HEK293 (cell line): Measurements from ENCODE around the gene CFAP46.

ENCODE experiments used
- CTCF ChIA-PET: fragments of 350-600 bp; formaldehyde crosslinking; extraction: SDS; loops from one replicate; lab custom pipeline; 2021; ENCODE audit warnings: antibody characterized with exemption; lab: Yijun Ruan, JAX
- POLR2A ChIA-PET: fragments of 300-600 bp; formaldehyde crosslinking; extraction: SDS; loops from one replicate; lab custom pipeline; 2020; ENCODE audit warnings: antibody characterized with exemption, inconsistent platforms; lab: Yijun Ruan, JAX
- H3K27ac ChIP-seq: fragments of 200-500 bp; sonication (Bioruptor generic); 2 replicates; pipeline ENCODE4 v1.5.1; 2014; ENCODE audit warnings: low read depth, low read length, control low read depth, inconsistent platforms; ENCODE audit errors: extremely low read depth
- H3K36me3 ChIP-seq, 2 experiments: fragments of 200-500 bp in 1 of 2; sonication (Bioruptor generic) in 1 of 2; 1 replicate in 1 of 2; 2 replicates in 1 of 2; pipeline ENCODE4 v1.5.1; 2014 to 2017; ENCODE audit warnings: inconsistent platforms in 2 of 2, low read length in 2 of 2; ENCODE audit not compliant: control insufficient read depth in 2 of 2, insufficient read depth in 1 of 2
- H3K4me1 ChIP-seq: fragments of 200-500 bp; sonication (Bioruptor generic); 2 replicates; pipeline ENCODE4 v1.5.1; 2014; ENCODE audit warnings: mild to moderate bottlenecking, low read length, inconsistent platforms; ENCODE audit not compliant: control insufficient read depth, insufficient read depth
- H3K4me3 ChIP-seq: 2 replicates; pipeline ENCODE4 v1.5.1; 2011; ENCODE audit warnings: low read depth, mild to moderate bottlenecking, control low read depth, low read length, moderate library complexity
- H3K9me3 ChIP-seq: fragments of 200-500 bp; sonication (Bioruptor generic); 2 replicates; pipeline ENCODE4 v1.5.1; 2014; ENCODE audit warnings: low read depth, low read length, inconsistent platforms; ENCODE audit not compliant: control insufficient read depth, insufficient read depth
- AEBP2 ChIP-seq: fragments of 450-650 bp; formaldehyde crosslinking; IDR thresholded peaks from 2 replicates; pipeline ENCODE4 v1.5.1; 2016; ENCODE audit warnings: missing biosample characterization, missing genetic modification characterization, borderline replicate concordance
- ATF2 ChIP-seq: fragments of 450-650 bp; formaldehyde crosslinking; IDR thresholded peaks from 2 replicates; pipeline ENCODE4 v1.5.1; 2016; ENCODE audit warnings: missing biosample characterization, missing genetic modification characterization, low read depth
- KLF1 ChIP-seq: fragments of 450-650 bp; formaldehyde crosslinking; IDR thresholded peaks from 2 replicates; pipeline ENCODE4 v1.5.1; 2016; ENCODE audit warnings: missing biosample characterization, missing genetic modification characterization
- KLF8 ChIP-seq: fragments of 450-650 bp; formaldehyde crosslinking; IDR thresholded peaks from 2 replicates; pipeline ENCODE4 v1.5.1; 2016; ENCODE audit warnings: missing biosample characterization, missing genetic modification characterization
- PBX3 ChIP-seq: sonication (generic); formaldehyde crosslinking; IDR thresholded peaks from 2 replicates; pipeline ENCODE4 v1.8.1; 2022; ENCODE audit warnings: mild to moderate bottlenecking, moderate library complexity, missing genetic modification reagents
- TSHZ1 ChIP-seq: fragments of 450-650 bp; formaldehyde crosslinking; IDR thresholded peaks from 2 replicates; pipeline ENCODE4 v1.5.1; 2016; ENCODE audit warnings: missing biosample characterization, missing genetic modification characterization, borderline replicate concordance
- ZBTB1 ChIP-seq: fragments of 450-650 bp; formaldehyde crosslinking; IDR thresholded peaks from 2 replicates; pipeline ENCODE4 v1.5.1; 2016; ENCODE audit warnings: missing biosample characterization, missing genetic modification characterization
- ZFHX2 ChIP-seq: fragments of 450-650 bp; formaldehyde crosslinking; conservative IDR thresholded peaks from 2 replicates; pipeline ENCODE4 v1.5.1; 2016; ENCODE audit warnings: missing biosample characterization, missing genetic modification characterization
- ZNF138 ChIP-seq: fragments of 450-650 bp; formaldehyde crosslinking; IDR thresholded peaks from 2 replicates; pipeline ENCODE4 v1.5.1; 2016; ENCODE audit warnings: missing biosample characterization, missing genetic modification characterization, borderline replicate concordance
- ZNF26 ChIP-seq: fragments of 450-650 bp; formaldehyde crosslinking; IDR thresholded peaks from 2 replicates; pipeline ENCODE4 v1.5.1; 2016; ENCODE audit warnings: missing biosample characterization, missing genetic modification characterization
- ZNF518A ChIP-seq: fragments of 450-650 bp; formaldehyde crosslinking; conservative IDR thresholded peaks from 2 replicates; pipeline ENCODE4 v1.5.1; 2016; ENCODE audit warnings: low read depth, missing biosample characterization, missing genetic modification characterization
- ZNF660 ChIP-seq: fragments of 450-650 bp; IDR thresholded peaks from 2 replicates; pipeline ENCODE4 v1.5.1; 2018; ENCODE audit warnings: missing biosample characterization, mild to moderate bottlenecking, missing genetic modification characterization

Gene CFAP46

GRCh38 chr10:132951926-132952325, 9.6 kb upstream of the CFAP46 start:
- H3K36me3 ChIP-seq, result no peaks in the 10 kb centered on the region
- ChIA-PET CTCF (interaction anchor here (0.5 kb wide), 1 partner anchor 12 kb away, joined by 3 read pairs; no protein-coding TSS in a partner anchor), POLR2A (interaction anchor here (0.5 kb wide), 1 partner anchor 507 kb away, joined by 5 read pairs; no protein-coding TSS in a partner anchor)
- no peaks in the 10 kb centered on the region for H3K4me1 ChIP-seq
- no peak overlapping the region for H3K4me3 ChIP-seq
- no peak for TF ChIP-seq PBX3 (CRISPR knock-in tag)
- TF ChIP-seq AEBP2 (tag by site-specific recombination), result no peak
- TF ChIP-seq ZNF518A (tag by site-specific recombination), result no peak
- no peak for TF ChIP-seq ZNF138 (tag by site-specific recombination)
- TF ChIP-seq ZNF660, result no peak
- no peak for TF ChIP-seq KLF8 (tag by site-specific recombination)
- TF ChIP-seq ATF2 (tag by site-specific recombination), result no peak
- no peak for TF ChIP-seq ZNF26 (tag by site-specific recombination)
- no peak for TF ChIP-seq TSHZ1 (tag by site-specific recombination)
- TF ChIP-seq ZBTB1 (tag by site-specific recombination), result no peak
- TF ChIP-seq ZFHX2 (tag by site-specific recombination), result no peak
- TF ChIP-seq KLF1 (tag by site-specific recombination), result no peak
- TF ChIP-seq, all 188 proteins: peak for 0
- Histone ChIP-seq H3K27ac (no peak overlapping the region), H3K9me3 (no peaks in the 10 kb centered on the region)
